Stimulated activated CD8-positive, alpha-beta memory T cell treated with anti-CD3 and anti-CD28 coated beads, Interleukin-4, amount 100 ng/mL, for 24 hours (primary cell): ENCODE data around the gene CFAP46.

ENCODE experiments used
- DNase-seq: peaks from one replicate; pipeline ENCODE4 v3.0.0-alpha.2; 2020; ENCODE audit warnings: low read depth

The CFAP46 gene

GRCh38 chr10:132861884-132862461 is 80.4 kb downstream of the CFAP46 start:
- DNase-seq = no peak

- DNase-seq = no peak
Measured at GRCh38 chr10:132861116-132861691, 81.2 kb downstream of the CFAP46 start.

GRCh38 chr10:132860532-132860931 is 81.8 kb downstream of the CFAP46 start:
- no peak for DNase-seq

- DNase-seq = no peak
Measured at GRCh38 chr10:132859084-132859855, 83.1 kb downstream of the CFAP46 start.

- DNase-seq = no peak
Measured at GRCh38 chr10:132858121-132859081, 84.0 kb downstream of the CFAP46 start.

GRCh38 chr10:132856869-132857524 is 85.4 kb downstream of the CFAP46 start:
- DNase-seq = no peak

GRCh38 chr10:132855889-132856288 is 86.5 kb downstream of the CFAP46 start:
- no peak for DNase-seq

- no peak for DNase-seq
Measured at GRCh38 chr10:132851451-132851850, 90.9 kb downstream of the CFAP46 start.

GRCh38 chr10:132850896-132851295 is 91.5 kb downstream of the CFAP46 start:
- DNase-seq = no peak

GRCh38 chr10:132850246-132850645 is 92.1 kb downstream of the CFAP46 start:
- no peak for DNase-seq

- no peak for DNase-seq
Measured at GRCh38 chr10:132849546-132850031, 92.8 kb downstream of the CFAP46 start.

- DNase-seq = no peak
Measured at GRCh38 chr10:132848951-132849545, 93.3 kb downstream of the CFAP46 start.

- DNase-seq = no peak
Measured at GRCh38 chr10:132848291-132848701, 94.1 kb downstream of the CFAP46 start.

GRCh38 chr10:132847856-132848255 is 94.5 kb downstream of the CFAP46 start:
- no peak for DNase-seq

- no peak for DNase-seq
Measured at GRCh38 chr10:132847416-132847777, 95.0 kb downstream of the CFAP46 start.

- no peak for DNase-seq
Measured at GRCh38 chr10:132846631-132847415, 95.5 kb downstream of the CFAP46 start.

- DNase-seq = no peak
Measured at GRCh38 chr10:132845780-132846595, 96.4 kb downstream of the CFAP46 start.

GRCh38 chr10:132845041-132845551 is 97.3 kb downstream of the CFAP46 start:
- no peak for DNase-seq
